DMS114 treated with DMSO at 0.1 percent for 48 hours (cell line): Measurements from ENCODE around the gene PCSK9.

Experiments
- DNase-seq: peaks from one replicate; lab custom pipeline; 2025; ENCODE audit not compliant: unreplicated experiment; lab: John Stamatoyannopoulos, UW

PCSK9 gene

DNA sequence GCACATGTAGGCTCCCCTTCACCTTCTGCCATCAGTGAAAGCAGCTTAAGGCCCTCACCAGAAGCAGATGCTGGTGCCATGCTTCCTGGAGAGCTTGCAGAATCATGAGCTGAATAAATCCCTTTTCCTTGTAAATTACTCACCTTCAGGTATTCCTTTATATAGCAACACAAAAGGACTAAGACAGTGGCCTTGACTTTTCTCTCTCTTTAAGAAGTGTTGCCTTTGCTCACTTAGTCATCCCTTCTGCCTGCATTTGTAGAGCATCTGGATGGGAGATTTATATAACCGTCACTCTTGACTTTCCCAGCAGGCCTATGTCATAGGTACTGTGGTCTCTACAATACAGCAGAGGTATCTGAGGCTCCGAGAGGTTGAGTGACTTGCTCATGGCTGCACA is 3.7 kb downstream of the PCSK9 start:
- no peak for DNase-seq

DNA sequence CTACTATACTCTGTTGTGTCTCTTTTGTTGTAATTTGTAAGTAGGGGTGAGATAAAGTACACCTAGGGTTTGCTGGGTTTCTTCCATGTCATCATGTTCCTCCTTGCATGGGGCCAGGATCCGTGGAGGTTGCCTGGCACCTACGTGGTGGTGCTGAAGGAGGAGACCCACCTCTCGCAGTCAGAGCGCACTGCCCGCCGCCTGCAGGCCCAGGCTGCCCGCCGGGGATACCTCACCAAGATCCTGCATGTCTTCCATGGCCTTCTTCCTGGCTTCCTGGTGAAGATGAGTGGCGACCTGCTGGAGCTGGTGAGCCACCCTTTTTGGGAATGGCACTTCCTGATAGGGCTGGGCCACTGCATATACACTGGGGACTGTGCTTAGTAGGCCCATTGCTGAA is 4.4 kb downstream of the PCSK9 start:
- no peak for DNase-seq

GRCh38 chr1:55044617-55045397 is 5.5 kb downstream of the PCSK9 start:
- no peak for DNase-seq

DNA sequence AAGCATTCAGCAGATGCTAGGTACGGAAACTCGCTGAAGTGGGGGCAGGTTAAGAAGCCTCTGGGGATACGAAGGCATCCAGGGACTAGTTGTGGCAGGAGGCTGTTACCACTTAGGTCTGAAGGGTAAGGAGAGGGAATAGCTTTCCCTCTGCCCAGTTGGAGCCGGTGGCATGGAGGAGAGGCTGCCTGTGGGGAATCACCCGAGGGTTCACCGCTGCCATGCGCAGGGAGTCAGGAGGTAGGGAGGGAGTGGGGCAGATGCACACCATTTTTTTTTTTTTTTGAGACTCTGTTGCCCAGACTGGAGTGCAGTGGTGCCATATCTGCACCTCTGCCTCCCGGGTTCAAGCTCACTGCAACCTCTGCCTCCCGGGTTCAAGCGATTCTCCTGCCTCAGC is 6.1 kb downstream of the PCSK9 start:
- DNase-seq = no peak

- DNase-seq = no peak
Measured at GRCh38 chr1:55046871-55047270, 7.5 kb downstream of the PCSK9 start.

DNA sequence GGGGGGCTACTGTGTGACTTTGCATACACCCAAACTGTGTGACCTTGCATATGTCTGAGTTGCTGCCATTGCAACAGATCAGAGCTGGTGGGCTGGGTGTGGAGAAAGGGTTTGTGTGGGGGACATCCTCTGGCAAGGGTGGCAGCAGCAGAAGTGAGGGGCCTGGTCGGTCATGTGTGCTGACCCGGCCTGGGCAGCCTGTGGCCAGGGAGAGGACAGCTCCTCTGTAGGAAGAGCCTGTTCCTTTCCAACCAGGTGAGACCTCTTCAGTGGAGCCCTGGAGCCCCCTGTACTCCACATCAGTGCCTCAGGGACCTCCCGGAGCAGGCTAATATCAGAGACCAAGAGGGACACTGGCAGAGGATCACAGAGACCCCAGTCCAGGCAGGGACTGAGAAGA is 8.3 kb downstream of the PCSK9 start:
- DNase-seq = no peak

DNA sequence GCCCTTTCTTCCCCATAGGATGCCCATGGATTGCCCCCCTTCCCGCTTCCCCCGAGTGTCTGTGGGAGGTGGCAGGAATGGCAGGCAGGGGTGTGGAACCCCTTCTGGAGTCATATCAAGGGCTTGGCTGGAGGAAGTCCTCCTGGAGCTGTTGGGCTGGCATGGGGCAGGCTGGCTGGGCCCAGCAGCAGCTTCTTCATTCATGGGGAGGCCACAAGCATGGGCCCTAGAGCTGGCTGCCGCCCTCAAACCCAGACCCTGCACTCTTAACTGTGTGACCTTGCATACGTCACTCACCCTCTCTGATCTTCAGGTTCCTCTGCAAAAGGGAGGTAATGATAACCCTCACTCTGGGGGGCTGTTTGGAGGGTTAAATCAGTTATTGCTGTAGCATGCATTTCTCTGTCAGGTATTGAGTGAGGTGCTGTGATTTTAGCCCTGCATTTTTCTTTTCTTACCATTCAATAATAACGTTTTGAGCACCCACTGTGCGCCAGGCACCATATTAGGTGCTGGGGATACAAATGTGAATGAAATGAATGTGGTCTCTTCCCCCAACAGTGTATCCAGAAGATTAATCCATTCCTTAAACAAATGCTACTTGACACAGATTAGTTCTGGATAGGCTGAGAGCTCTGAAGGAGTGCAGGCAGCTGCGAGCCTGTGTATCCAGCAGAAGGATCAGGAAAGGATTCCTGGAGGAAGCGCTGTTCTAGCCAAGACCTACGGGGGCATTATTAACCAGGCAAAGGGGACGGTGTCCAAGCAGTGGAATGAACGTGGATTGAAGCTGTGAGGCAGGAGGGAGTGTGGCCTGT is 9.3 kb downstream of the PCSK9 start:
- DNase-seq = no peak

DNA sequence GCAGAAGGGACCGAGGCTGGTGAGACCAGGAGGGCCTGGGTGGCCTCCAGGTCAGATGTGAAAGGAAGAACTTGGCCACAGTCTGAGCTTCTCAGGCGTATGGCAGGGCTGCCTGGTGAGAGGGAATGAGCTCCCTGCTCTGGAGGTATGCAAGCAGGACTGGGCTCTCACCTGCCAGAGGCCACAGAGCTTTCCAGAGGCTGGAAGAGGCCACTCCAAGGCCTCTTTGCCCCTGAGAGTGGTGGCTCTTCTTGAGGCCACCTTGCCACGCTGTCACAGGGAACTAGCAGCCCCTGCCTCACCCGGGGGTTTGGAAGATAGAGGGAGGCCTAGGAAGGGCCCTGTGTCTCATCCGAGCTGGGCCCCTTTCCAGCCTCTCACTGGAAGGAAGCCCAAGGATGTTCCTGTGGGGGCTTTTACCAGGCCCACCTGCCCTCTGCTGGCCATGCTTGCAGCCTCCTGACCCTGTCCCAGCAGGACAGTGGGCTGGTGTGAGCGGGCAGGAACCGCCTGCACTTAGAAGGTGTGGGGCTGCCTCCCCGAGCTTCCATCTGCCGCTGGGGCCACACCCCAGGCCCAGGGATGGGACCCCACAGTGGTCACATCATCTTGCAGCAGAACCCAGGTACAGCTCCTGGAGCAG is 10.0 kb downstream of the PCSK9 start:
- no peak for DNase-seq

GRCh38 chr1:55049914-55050278 is 10.5 kb downstream of the PCSK9 start:
- DNase-seq = no peak

DNA sequence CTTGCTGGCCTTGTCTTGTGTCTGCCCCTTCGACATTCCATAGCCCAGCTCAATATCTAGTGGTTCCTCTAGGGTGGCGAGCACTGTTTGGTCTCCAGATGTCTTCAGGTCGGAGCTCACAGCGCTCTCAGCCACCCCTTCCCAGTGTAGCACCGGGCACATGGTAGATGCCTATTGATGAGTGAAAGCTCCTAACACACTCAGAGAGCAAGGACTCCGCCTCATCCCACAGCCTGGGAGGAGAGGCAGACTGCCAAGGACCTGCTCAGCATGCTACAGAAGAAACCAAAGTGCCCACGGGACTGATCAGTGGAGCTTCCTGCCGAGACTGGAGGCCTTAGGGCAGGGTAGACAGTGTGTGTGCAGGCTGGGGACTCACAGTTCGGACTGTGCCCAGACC is 10.9 kb downstream of the PCSK9 start:
- DNase-seq = no peak

DNA sequence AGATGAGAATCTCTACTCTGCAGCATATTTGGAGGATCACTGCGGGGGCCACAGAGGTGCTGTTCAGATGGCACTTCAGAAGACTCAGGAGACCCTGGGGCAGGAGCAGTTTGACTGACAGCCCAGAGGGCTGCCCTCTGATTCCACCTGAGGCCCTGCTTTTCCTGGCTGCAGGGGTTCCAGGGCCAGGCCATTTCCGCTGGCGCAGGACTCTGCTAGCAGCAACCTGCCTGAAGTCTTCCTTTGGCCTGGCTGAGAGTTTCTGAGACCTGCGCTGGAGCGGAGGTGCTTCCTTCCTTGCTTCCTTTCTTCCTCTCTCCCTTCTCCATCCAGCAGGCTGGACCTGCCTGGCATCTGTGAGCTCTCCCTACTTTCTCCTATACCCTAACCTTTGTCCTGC is 11.8 kb downstream of the PCSK9 start:
- DNase-seq = no peak

DNA sequence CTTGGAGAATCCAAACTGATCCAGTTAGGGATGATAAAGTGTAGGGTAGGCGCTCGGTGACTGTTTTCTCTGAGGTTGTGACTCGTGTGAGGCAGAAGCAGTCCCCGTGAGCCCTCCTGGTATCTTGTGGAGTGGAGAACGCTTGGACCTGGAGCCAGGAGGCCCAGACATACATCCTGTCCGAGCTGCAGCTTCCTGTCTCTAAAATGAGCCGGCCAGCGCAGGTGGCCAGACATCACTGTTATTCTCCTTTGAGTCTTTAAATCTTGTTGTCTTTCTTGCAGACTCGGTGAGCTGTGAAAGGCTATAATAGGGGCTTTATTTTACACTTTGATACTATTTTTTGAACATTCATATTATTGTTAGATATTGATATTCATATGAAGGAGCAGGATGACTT is 12.3 kb downstream of the PCSK9 start:
- DNase-seq = no peak

- no peak for DNase-seq
Measured at GRCh38 chr1:55052221-55053142, 13.1 kb downstream of the PCSK9 start.

- DNase-seq = no peak
Measured at GRCh38 chr1:55053265-55053954, 14.1 kb downstream of the PCSK9 start.

GRCh38 chr1:55054396-55054795 is 15.0 kb downstream of the PCSK9 start:
- DNase-seq = no peak

DNA sequence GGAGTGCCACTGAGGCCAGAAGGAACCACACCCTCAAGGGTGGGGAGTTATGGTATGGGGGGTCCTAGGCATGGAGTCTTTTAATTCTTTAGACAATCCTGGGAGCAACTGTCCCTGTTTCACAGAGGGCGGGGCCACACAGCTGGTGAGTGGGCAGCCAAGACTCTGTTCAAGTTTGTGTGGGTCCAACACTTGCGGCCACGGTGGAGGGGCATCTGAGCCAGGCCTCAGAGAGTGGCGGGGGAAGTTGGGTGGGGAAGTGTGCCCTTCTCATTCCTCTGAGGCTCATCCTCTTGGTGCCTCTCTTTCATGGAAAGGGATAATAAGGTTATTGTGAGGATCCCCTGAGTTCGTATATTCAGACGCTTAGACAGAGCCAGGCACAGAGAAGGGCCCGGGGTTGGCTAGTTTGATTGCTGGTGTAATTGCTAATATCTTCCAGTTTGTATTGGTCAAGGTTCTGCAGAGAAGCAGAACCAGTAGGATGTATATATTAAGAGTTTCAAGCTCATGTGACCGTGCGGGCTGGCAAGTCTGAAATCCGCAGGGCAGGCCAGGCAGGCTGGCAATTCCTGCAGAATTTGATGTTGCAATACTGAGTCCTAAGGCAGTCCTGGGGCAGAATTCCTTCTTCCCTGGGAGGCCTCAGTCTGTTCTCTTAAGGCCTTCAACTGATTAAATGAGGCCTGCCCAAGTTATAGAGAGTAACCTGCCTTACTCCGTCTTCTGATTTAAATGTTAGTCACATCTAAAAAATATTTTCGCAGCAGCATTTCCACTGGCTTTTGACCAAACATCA is 15.9 kb downstream of the PCSK9 start:
- no peak for DNase-seq

GRCh38 chr1:55055951-55056631 is 16.7 kb downstream of the PCSK9 start:
- DNase-seq = peak; percentile 10

DNA sequence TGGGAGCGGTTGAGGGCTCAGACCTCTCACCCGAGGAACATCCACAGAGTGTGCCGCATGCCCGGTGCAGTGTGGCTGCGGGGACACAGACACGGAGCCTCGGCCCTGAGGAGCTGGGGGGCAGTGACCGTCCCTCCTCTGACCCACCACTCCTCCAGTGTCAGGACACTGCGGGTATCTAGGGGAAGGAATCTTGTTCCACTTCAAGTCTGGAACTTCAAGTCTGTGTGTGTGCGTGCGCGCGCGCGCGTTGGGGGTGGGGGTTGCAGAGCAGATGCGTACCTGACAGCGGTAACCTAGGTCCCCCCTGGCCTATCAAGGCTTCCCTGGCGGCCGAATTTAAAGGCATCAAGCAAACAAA is 17.3 kb downstream of the PCSK9 start:
- DNase-seq = no peak
